Nephron progenitor cell (in vitro differentiated cells): ENCODE data around the gene KHNYN.
"Not testable (repeated sequence)": the region's sequence is repeated elsewhere in the genome, so short reads cannot be mapped to it uniquely, and the experiment has no call there.

Experiments
- DNase-seq: peaks from one replicate; pipeline ENCODE4 v3.0.0; 2021
- H3K27ac Mint-ChIP-seq: 2 replicates; pipeline ENCODE4 v1.8.0; 2021; ENCODE audit warnings: mild to moderate bottlenecking, moderate library complexity, mixed read lengths
- H3K27me3 Mint-ChIP-seq: 2 replicates; pipeline ENCODE4 v1.8.0; 2021; ENCODE audit warnings: mild to moderate bottlenecking, low read depth, mixed read lengths; ENCODE audit not compliant: poor library complexity
- H3K36me3 Mint-ChIP-seq: 2 replicates; pipeline ENCODE4 v1.8.0; 2021; ENCODE audit warnings: low read depth, mixed read lengths
- H3K4me1 Mint-ChIP-seq: 2 replicates; pipeline ENCODE4 v1.8.0; 2021; ENCODE audit warnings: mixed read lengths
- H3K4me3 Mint-ChIP-seq: 2 replicates; pipeline ENCODE4 v1.8.0; 2021; ENCODE audit warnings: mild to moderate bottlenecking, moderate library complexity, mixed read lengths
- H3K9me3 Mint-ChIP-seq: 2 replicates; pipeline ENCODE4 v1.8.0; 2021; ENCODE audit warnings: mild to moderate bottlenecking, moderate library complexity, mixed read lengths
- TF ChIP-seq, protein P1 (sequence below): fragments of 200-600 bp; sonication (generic); IDR thresholded peaks from 2 replicates; pipeline ENCODE4 v1.5.0; 2021; ENCODE audit warnings: antibody characterized with exemption

KHNYN gene

DNA sequence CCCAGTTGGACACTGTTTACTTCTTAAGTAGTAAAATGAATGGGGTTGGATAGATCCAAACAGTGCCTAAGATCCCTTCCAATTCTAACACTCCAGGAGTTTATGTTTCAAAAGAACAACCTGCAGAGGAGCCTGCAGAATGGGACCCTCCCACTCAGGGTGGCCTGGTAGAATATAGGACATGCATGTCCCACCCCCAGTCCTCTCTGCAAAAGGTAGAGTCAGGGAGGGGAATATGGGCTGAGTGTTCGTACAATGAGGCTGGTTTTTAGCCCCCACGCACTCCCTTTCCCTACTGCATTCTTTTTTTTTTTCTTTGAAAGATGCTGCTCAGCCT lies 42.8 kb upstream of the KHNYN start:
- peaks cover 3% of the 10 kb centered on the region for H3K27me3 Mint-ChIP-seq
- TF ChIP-seq, protein P1, sequence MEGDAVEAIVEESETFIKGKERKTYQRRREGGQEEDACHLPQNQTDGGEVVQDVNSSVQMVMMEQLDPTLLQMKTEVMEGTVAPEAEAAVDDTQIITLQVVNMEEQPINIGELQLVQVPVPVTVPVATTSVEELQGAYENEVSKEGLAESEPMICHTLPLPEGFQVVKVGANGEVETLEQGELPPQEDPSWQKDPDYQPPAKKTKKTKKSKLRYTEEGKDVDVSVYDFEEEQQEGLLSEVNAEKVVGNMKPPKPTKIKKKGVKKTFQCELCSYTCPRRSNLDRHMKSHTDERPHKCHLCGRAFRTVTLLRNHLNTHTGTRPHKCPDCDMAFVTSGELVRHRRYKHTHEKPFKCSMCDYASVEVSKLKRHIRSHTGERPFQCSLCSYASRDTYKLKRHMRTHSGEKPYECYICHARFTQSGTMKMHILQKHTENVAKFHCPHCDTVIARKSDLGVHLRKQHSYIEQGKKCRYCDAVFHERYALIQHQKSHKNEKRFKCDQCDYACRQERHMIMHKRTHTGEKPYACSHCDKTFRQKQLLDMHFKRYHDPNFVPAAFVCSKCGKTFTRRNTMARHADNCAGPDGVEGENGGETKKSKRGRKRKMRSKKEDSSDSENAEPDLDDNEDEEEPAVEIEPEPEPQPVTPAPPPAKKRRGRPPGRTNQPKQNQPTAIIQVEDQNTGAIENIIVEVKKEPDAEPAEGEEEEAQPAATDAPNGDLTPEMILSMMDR = no peak
- H3K4me1 Mint-ChIP-seq = peaks cover 70% of the 10 kb centered on the region
- H3K27ac Mint-ChIP-seq = peak overlapping the region; percentile 74
- H3K36me3 Mint-ChIP-seq = no peaks in the 10 kb centered on the region
- DNase-seq = no peak
- peak overlapping the region; percentile 1 for H3K4me3 Mint-ChIP-seq
- no peaks in the 10 kb centered on the region for H3K9me3 Mint-ChIP-seq

DNA sequence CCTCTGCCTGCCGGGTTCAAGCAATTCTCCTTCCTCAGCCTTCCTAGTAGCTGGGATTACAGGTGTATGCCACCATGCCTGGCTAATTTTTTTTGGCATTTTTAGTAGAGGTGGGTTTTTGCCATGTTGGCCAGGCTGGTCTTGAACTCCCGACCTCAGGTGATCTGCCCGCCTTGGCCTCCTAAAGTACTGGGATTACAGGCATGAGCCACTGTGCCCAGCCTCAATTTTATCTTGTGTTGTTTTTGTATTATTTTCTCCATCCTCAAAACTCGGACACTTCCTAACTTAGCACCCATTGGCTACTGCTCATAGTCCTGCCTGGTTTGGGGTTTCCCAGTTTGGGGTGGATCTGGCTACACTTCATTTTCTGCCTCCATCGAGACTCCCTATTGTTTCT lies 42.2 kb upstream of the KHNYN start:
- not testable (repeated sequence) for H3K27ac Mint-ChIP-seq

DNA sequence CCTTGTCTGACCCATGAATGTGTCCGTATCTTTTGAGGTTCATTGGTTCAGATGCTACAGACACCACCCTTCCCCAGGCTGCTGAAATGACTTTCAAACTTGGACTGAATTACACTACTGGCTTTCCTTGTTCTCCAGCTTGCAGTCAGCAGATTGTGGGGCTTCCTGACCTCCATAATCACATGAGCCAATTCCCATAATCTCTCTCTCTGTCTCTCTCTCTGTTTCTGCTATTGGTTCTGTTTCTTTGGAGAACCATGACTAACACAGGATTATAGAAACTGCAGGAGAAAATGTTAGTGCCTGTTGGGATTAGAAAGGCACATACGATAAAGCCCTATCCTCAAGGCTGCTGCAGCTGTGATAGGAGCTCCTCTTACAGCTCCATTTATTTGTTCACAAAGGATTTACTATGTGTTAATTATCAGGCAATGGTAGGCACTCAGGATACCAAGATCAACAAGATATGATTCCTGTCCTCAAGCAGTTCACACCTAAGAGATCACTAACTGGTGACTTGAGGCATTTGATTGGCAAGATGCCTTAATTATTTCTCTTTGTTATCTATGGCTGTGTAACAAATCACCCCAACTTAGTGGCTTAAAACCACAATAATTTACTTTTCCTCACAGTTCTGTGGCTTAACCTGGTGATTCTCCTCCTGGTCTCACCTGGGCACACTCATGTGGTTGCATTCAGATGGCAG lies 41.1 kb upstream of the KHNYN start:
- no peak for DNase-seq
- H3K27ac Mint-ChIP-seq = no peak overlapping the region
- no peak overlapping the region for H3K4me3 Mint-ChIP-seq
- H3K4me1 Mint-ChIP-seq = peaks cover 76% of the 10 kb centered on the region
- H3K27me3 Mint-ChIP-seq = peaks cover 3% of the 10 kb centered on the region
- TF ChIP-seq, protein P1 = no peak
- H3K36me3 Mint-ChIP-seq = no peaks in the 10 kb centered on the region
- no peaks in the 10 kb centered on the region for H3K9me3 Mint-ChIP-seq

More for the DNA sequence above, 42.2 kb upstream of the KHNYN start:
- not testable (repeated sequence) for DNase-seq, H3K36me3 Mint-ChIP-seq, H3K9me3 Mint-ChIP-seq, H3K4me3 Mint-ChIP-seq, H3K27me3 Mint-ChIP-seq
- peaks cover 70% of the 10 kb centered on the region for H3K4me1 Mint-ChIP-seq

DNA sequence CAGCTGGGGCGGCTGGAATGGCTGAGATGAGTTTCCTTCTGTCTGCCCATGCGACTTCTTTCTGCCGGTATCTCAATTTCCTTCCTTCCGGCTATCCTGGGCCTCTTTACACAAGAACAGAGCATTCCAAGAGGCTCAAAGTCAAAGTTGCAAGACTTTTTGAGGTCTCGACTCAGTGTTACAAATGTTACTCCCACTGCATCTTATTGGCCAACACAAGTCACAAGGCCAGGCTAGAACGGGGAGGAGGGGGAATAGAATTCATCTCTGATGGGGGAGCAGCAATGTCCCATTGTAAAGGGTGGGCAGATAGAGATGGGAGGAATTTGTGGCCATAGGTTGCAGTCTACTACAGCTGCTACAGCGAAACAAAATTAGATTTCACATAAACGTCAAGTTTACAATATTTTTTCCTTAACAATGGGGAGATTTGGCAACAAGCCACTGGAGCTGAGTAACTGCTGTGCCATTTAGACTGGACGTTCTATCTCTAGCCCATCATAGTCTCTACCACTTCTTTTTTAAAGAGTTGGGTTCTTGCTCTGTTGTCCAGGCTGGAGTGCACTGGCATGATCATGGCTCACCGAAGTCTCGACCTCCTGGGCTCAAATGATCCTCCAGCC lies 40.4 kb upstream of the KHNYN start:
- TF ChIP-seq, protein P1 = no peak
- H3K4me1 Mint-ChIP-seq = peaks cover 78% of the 10 kb centered on the region
- DNase-seq = no peak
- H3K36me3 Mint-ChIP-seq = no peaks in the 10 kb centered on the region
- no peak overlapping the region for H3K27ac Mint-ChIP-seq
- no peaks in the 10 kb centered on the region for H3K9me3 Mint-ChIP-seq
- peaks cover 3% of the 10 kb centered on the region for H3K27me3 Mint-ChIP-seq
- H3K4me3 Mint-ChIP-seq = no peak overlapping the region

DNA sequence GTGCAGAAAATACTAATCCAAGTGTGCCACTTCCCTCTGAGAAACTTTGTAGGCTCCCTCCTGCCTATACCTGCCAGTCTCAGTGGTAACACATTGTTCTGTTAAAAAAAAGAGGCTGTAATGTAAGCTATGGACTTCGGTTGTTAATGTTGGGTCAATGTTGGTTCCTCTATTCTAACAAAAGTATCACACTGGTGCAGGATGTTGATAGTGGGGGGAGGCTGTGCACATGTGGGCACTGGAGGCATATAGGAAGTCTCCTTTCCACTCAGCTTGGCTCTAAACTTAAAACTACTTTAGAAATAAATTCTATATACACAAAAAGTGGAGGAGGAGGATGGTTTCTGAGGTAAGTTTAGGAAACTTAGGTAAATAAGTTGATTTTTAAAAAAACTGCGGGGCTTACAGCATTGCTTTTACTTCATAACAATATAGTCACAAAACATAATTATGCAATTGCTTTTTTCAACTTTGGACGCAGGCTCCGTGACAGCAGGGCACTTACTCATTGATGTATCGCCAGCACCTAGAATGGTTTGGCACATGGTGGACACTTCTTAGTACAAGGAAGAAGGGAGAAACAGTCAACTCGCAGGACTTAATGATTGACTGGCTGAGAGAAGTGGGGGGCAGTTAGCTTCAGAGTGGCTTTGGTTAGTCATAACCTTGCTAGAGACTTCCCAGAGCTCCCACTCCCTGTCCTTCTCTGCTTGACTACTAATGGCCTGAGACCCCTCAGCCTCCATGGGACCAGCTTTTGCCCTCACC lies 38.9 kb upstream of the KHNYN start:
- Mint-ChIP-seq H3K36me3 (no peaks in the 10 kb centered on the region), H3K27ac (peak overlapping the region; percentile 92), H3K9me3 (no peaks in the 10 kb centered on the region), H3K4me3 (no peak overlapping the region), H3K4me1 (peaks cover 81% of the 10 kb centered on the region), H3K27me3 (no peaks in the 10 kb centered on the region)
- TF ChIP-seq, protein P1 = no peak
- DNase-seq = no peak

DNA sequence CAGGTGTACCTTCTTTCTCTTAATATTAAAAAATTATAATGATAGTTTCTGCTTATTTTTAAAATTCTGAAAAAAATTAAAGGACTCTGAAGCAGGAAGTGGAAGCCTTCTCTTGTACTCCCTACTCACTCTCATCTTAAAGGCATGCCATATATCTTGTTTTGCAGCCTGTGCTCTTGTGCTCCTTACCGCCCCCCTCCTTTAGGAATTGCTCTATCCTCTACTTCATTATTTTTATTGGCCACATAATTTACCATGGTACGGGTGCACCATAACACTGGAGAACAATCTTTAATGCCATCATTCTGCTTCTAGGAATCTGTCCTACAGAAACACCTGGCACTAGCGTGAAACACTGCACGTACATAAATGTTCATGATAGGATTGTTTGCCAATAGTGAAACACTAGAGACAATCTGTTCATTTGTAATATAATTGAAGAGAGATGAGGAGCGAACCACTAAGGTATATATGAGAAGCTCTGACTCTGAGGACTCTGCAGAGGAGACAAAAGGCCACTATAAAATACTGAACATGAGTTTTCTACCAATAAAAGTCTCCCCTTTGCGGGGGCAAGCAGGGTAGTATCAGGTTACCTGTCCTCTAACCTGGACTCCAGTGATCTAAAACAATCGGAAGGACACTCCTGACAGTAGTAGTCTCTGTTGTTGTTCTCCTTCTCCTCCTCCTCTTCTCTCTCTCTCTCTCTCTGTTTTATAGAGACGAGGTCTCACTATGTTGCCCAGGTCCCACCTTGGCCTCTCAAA lies 37.2 kb upstream of the KHNYN start:
- TF ChIP-seq, protein P1 = no peak
- H3K27me3 Mint-ChIP-seq = no peaks in the 10 kb centered on the region
- H3K27ac Mint-ChIP-seq = peak overlapping the region; percentile 50
- H3K36me3 Mint-ChIP-seq = no peaks in the 10 kb centered on the region
- peaks cover 6% of the 10 kb centered on the region for H3K9me3 Mint-ChIP-seq
- peaks cover 88% of the 10 kb centered on the region for H3K4me1 Mint-ChIP-seq
- DNase-seq = no peak
- H3K4me3 Mint-ChIP-seq = peak overlapping the region; percentile 23
